ENCODE measurements around the gene APBB2. TPM values are rescaled to one million over a fixed set of nuclear protein-coding genes. Genes with fewer than 3 reads are reported as not detected.

The APBB2 gene
- total RNA-seq, 4 donors from 2014 or later = 139 to 248 (median 203) TPM

DNA sequence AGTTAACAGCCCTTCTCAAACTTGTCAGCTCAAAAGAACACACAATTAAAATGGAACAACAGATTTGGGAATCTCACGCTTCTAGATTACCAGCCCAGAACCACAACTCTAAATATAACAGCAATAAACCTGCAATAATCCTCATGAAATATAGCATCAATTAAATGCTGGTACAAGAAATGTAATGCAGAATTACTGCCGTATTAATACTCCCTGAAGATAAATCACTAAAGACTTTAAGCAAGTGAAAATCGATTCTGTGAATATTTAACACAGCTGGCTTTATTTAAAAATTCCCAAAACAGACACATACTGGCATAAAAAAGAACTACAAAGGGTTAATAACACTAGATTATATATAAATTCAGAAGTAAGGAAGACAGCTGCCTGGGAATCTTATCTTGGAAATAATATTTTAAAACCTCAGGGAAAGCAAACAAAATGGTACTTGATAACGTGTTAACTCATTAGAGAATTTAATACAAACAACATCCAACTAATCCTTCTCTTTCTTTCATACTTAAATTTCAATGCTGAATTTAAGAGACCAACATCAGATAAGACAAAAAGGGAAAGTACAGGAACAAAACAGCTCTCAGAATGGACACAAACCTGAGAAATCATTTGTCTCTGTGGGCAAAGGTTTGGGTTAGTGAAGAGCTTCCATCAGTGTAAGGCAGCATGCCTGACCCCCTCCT, 34.7 kb downstream of the APBB2 start:
- TF ChIP-seq, protein P1, sequence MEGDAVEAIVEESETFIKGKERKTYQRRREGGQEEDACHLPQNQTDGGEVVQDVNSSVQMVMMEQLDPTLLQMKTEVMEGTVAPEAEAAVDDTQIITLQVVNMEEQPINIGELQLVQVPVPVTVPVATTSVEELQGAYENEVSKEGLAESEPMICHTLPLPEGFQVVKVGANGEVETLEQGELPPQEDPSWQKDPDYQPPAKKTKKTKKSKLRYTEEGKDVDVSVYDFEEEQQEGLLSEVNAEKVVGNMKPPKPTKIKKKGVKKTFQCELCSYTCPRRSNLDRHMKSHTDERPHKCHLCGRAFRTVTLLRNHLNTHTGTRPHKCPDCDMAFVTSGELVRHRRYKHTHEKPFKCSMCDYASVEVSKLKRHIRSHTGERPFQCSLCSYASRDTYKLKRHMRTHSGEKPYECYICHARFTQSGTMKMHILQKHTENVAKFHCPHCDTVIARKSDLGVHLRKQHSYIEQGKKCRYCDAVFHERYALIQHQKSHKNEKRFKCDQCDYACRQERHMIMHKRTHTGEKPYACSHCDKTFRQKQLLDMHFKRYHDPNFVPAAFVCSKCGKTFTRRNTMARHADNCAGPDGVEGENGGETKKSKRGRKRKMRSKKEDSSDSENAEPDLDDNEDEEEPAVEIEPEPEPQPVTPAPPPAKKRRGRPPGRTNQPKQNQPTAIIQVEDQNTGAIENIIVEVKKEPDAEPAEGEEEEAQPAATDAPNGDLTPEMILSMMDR (IDR thresholded peaks at IDR 0.05) = no peak
- TF ChIP-seq EP300 (IDR thresholded peaks at IDR 0.05) = no peak
- TF ChIP-seq POLR2A (IDR thresholded peaks at IDR 0.05) = no peak
- Histone ChIP-seq H3K9me3 (peaks cover 0 to 4% (median 0%) of the 10 kb centered on the region in 4 donors), H3K27me3 (no peaks in the 10 kb centered on the region), H3K4me3 (no peak overlapping the region), H3K4me1 (peaks cover 0 to 62% (median 28%) of the 10 kb centered on the region in 4 donors), H3K36me3 (peaks cover 0 to 4% (median 0%) of the 10 kb centered on the region in 3 donors), H3K27ac (peak overlapping the region in 1 of 4 donors; percentile 47)
- 56 to 62% methylated on average over 4 of the region's 4 CpGs for WGBS, 2 donors
- no peak for DNase-seq (ENCODE audit: low spot score in 2 of 2)

DNA sequence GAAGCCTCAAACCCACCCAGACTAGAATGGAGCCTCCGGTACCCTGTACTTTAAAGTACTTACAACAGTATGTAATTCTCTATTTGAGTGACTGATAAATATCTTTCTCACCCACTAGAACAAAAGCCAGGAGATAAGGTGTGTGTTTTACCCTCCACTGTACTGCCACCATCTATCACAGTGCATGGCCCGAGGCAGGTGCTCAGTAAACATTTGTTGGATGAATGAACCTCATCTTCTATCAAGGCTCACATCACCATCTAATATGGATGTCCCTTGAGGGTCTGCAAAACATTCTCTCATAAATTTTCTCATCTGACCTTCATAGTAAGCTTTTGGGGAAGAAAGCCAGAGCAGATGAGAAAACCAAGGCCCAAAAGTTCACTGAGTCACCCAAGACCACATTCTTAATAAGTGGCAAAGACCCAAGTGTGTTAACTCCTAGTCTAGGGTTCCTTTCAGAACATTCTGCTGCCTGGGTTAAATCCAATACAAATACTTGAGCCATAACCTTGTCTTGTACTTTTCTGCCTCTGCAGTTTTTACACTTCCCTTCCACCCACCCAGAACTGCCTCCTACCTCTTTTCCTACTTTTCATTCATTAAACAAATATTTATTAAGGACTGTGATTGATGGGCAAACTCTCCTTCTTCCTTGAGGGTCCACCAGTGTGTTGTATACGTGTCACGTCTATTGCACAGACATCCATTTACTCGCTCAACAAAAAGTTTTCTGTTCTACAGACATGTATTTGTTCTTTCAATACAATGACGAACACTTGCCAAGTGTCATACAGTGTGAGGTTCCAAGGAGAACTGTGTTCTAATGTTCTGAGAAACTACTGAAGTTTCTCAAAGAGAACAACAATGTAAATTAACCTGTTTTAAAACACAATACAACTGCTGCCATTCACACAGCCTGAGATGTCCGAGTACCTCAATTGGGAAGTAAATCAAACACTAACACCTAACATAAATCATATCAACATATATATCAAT, 35.7 kb downstream of the APBB2 start:
- Histone ChIP-seq H3K4me3 (no peak overlapping the region), H3K9me3 (no peaks in the 10 kb centered on the region), H3K36me3 (no peaks in the 10 kb centered on the region), H3K27me3 (no peaks in the 10 kb centered on the region), H3K27ac (peak overlapping the region in 1 of 4 donors; percentile 47), H3K4me1 (peaks cover 0 to 62% (median 28%) of the 10 kb centered on the region in 4 donors)
- peak in 1 of 2 donors; percentile 24 for DNase-seq (ENCODE audit: low spot score in 2 of 2)
- WGBS, 2 donors = 33 to 39% methylated on average over 7 of the region's 7 CpGs
- TF ChIP-seq POLR2A (IDR thresholded peaks at IDR 0.05) (no peak), EP300 (IDR thresholded peaks at IDR 0.05) (peak in 1 of 2 donors; percentile 72)
- TF ChIP-seq, protein P1 (IDR thresholded peaks at IDR 0.05) = no peak

DNA sequence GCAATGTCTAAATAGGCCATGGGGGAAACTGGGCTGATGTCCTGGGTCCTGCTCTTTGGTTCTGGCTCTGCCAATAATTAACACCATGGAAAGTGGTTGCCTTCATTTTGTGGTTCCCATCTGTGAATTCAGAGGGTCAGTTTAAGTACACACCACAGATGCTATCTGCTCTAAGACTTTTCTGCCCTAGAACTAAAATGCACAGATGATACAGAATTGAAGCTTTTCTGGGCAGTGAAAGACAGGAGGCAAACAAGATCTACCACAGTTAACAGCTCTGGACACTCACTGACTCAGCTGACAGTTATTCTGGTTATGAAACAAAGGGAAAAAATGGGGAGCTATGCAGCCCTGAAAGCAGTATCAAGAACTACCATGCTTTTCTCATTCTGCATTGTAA, 37.3 kb downstream of the APBB2 start:
- Histone ChIP-seq H3K36me3 (no peaks in the 10 kb centered on the region), H3K27me3 (no peaks in the 10 kb centered on the region), H3K9me3 (no peaks in the 10 kb centered on the region), H3K4me3 (no peak overlapping the region), H3K4me1 (peaks cover 0 to 62% (median 28%) of the 10 kb centered on the region in 4 donors), H3K27ac (peak overlapping the region in 1 of 4 donors; percentile 54)
- TF ChIP-seq, protein P1 (IDR thresholded peaks at IDR 0.05) = no peak
- TF ChIP-seq POLR2A (IDR thresholded peaks at IDR 0.05) (no peak), EP300 (IDR thresholded peaks at IDR 0.05) (no peak)
- DNase-seq (ENCODE audit: low spot score in 2 of 2) = no peak

DNA sequence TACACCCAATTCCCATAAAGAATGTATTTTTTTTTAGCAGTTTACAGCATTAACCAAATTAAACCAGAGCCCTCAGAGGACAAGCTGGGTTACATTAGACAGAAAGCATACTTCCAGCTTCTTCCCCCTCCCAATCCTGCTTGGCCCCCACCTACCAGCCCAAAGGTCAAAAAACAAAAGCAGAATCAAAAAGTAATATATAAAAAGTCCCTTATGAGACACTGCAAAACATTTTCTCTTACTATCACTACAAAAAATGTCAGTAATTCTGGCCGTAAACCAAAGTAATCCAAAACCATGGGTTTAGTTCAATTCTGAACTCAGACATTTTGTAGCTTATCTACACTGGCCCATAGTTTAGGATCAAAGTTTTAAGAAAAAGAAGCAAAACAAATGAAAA, 38.0 kb downstream of the APBB2 start:
- H3K27me3 ChIP-seq = no peaks in the 10 kb centered on the region
- 50 to 58% methylated on average over 1 of the region's 1 CpG for WGBS, 2 donors
- H3K4me1 ChIP-seq = peaks cover 0 to 62% (median 28%) of the 10 kb centered on the region in 4 donors
- H3K36me3 ChIP-seq = no peaks in the 10 kb centered on the region
- peak overlapping the region in 2 of 4 donors; percentile 25 to 36 for H3K27ac ChIP-seq
- H3K4me3 ChIP-seq = no peak overlapping the region
- no peaks in the 10 kb centered on the region for H3K9me3 ChIP-seq
- TF ChIP-seq EP300 (IDR thresholded peaks at IDR 0.05) = no peak
- TF ChIP-seq, protein P1 (IDR thresholded peaks at IDR 0.05) = no peak
- TF ChIP-seq POLR2A (IDR thresholded peaks at IDR 0.05) = no peak
- DNase-seq (ENCODE audit: low spot score in 2 of 2) = no peak

All from tibial nerve (tissue), 4 donors.